Measurements from ENCODE around the gene SMC2.

SMC2 gene

DNA sequence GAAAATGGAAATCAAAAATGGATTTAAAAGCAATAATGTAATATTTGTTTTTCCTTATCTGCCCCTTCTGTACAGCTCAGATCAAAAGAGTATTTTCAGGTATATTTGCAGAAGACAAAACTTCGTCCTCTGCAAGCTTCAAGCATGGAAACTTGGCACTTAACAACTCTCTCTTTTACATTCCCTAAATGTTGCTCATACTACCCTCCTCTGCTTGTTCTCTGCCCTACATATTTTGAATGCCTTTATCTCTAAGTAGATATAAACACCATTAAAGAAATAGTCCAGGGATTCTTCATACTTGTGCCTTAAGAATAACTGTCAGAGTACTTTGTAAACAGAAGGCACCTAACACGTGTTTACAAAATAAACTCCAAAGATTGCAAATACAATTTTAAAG, 19.2 kb upstream of the SMC2 start:
- H3K4me3 ChIP-seq (ENCODE audit: low read depth, low read length, poor library complexity, severe bottlenecking): no peak overlapping the region
- H3K4me1 ChIP-seq (ENCODE audit: insufficient read depth, low read length, severe bottlenecking): no peaks in the 10 kb centered on the region
- TF ChIP-seq, protein P1, sequence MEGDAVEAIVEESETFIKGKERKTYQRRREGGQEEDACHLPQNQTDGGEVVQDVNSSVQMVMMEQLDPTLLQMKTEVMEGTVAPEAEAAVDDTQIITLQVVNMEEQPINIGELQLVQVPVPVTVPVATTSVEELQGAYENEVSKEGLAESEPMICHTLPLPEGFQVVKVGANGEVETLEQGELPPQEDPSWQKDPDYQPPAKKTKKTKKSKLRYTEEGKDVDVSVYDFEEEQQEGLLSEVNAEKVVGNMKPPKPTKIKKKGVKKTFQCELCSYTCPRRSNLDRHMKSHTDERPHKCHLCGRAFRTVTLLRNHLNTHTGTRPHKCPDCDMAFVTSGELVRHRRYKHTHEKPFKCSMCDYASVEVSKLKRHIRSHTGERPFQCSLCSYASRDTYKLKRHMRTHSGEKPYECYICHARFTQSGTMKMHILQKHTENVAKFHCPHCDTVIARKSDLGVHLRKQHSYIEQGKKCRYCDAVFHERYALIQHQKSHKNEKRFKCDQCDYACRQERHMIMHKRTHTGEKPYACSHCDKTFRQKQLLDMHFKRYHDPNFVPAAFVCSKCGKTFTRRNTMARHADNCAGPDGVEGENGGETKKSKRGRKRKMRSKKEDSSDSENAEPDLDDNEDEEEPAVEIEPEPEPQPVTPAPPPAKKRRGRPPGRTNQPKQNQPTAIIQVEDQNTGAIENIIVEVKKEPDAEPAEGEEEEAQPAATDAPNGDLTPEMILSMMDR (IDR thresholded peaks at IDR 0.05; ENCODE audit: low read length): no peak
- no peak for TF ChIP-seq EZH2 (IDR thresholded peaks at IDR 0.05; ENCODE audit: borderline replicate concordance, low read length)
- no peak overlapping the region for H3K27ac ChIP-seq (ENCODE audit: low read depth, low read length, poor library complexity, severe bottlenecking)
- H3K9me2 ChIP-seq (ENCODE audit: low read depth, low read length): no peaks in the 10 kb centered on the region
- H2AFZ ChIP-seq (ENCODE audit: low read length): no peak overlapping the region
- H3K9me3 ChIP-seq (ENCODE audit: low read length): no peaks in the 10 kb centered on the region
- H3K9ac ChIP-seq (ENCODE audit: low read length): no peak overlapping the region
- 0 out of 2 replicates have a peak, but pooled peaks cover 8% of the 10 kb centered on the region for H3K27me3 ChIP-seq (ENCODE audit: insufficient read depth, low read length)
- H3F3A ChIP-seq (ENCODE audit: insufficient read depth, low read length): no peaks in the 10 kb centered on the region
- no peaks in the 10 kb centered on the region for H3K79me2 ChIP-seq (ENCODE audit: insufficient read depth, low read length)
- no peak overlapping the region for H3K4me2 ChIP-seq (ENCODE audit: low read length)
- no peaks in the 10 kb centered on the region for H4K20me1 ChIP-seq (ENCODE audit: insufficient read depth, low read length)
- no peaks in the 10 kb centered on the region for H3K36me3 ChIP-seq (ENCODE audit: insufficient read depth, low read length)

DNA sequence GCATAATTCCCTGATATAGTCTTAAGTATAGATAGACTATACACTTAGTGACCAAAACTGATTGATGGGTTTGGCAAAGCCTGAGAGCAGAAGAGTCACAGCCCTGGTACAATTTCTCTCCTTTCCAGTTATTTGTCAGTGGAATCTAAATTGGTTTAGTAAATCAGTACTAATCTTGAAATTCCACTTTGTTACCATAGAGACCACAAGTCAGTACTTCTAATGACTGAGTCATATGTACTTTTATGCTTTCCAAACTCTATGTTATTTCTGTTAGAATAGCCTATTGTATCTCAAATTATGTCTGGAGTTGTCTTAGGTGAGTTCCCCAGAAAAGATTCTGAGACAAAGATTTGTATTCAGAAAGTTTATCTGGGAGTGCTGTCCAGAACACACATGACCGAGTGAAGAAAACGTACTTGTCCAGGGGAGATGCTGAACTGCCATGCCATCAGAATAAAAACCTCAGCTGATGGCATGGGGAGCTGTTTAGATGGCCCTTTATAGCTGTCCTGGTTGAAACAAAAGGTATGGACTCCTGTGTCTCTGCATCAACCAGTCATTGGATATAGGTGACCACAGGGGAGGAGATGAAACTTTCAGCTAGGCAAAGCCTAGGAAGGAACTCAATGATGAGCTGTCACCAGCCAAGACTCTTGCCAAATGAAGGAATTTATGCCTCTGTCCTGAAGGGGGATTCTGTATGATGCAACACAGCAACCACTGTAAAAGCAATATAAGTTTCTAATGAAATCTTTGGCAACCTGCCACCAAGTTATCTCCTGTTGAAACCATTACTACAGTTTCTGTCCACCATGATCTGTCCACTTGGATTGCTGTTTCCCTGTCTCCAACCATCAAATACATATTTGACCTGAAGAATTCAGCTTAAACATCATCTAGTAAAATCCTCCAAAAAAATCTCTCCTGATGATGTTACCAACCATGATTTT, 18.0 kb upstream of the SMC2 start:
- H3K4me2 ChIP-seq (ENCODE audit: low read length): no peak overlapping the region
- no peak overlapping the region for H3K9ac ChIP-seq (ENCODE audit: low read length)
- TF ChIP-seq, protein P1 (IDR thresholded peaks at IDR 0.05; ENCODE audit: low read length): no peak
- no peak for TF ChIP-seq EZH2 (IDR thresholded peaks at IDR 0.05; ENCODE audit: borderline replicate concordance, low read length)

DNA sequence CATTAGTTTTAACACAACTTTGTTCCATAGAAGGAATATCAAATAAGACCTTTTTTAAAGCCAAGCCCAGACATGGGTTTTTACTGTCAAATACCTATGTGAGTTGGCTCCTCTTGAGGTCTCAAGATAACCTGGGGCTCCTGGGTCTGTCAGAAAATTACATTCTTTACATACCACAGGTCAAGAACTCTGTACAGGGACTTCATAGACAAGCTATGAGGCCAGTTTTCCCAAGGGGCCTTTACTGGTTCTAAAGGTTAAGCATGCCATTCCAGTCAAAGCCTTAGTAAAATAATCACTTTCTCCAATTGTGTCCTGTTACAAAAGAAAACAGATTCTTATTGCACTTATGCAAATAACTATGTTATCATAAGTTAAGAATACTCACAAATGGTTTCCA, 15.5 kb upstream of the SMC2 start:
- H2AFZ ChIP-seq (ENCODE audit: low read length): no peak overlapping the region
- H3F3A ChIP-seq (ENCODE audit: insufficient read depth, low read length): no peaks in the 10 kb centered on the region
- H3K9me3 ChIP-seq (ENCODE audit: low read length): peaks cover 4% of the 10 kb centered on the region; the same call in 1 of the 2 replicates
- no peak overlapping the region for H3K27ac ChIP-seq (ENCODE audit: low read depth, low read length, poor library complexity, severe bottlenecking)
- H4K20me1 ChIP-seq (ENCODE audit: insufficient read depth, low read length): no peaks in the 10 kb centered on the region
- H3K79me2 ChIP-seq (ENCODE audit: insufficient read depth, low read length): no peaks in the 10 kb centered on the region
- no peak overlapping the region for H3K4me2 ChIP-seq (ENCODE audit: low read length)
- H3K36me3 ChIP-seq (ENCODE audit: insufficient read depth, low read length): no peaks in the 10 kb centered on the region
- no peak overlapping the region for H3K4me3 ChIP-seq (ENCODE audit: low read depth, low read length, poor library complexity, severe bottlenecking)
- H3K9ac ChIP-seq (ENCODE audit: low read length): no peak overlapping the region
- 0 out of 2 replicates have a peak, but pooled peaks cover 8% of the 10 kb centered on the region for H3K27me3 ChIP-seq (ENCODE audit: insufficient read depth, low read length)
- no peaks in the 10 kb centered on the region for H3K4me1 ChIP-seq (ENCODE audit: insufficient read depth, low read length, severe bottlenecking)
- no peak for TF ChIP-seq EZH2 (IDR thresholded peaks at IDR 0.05; ENCODE audit: borderline replicate concordance, low read length)
- TF ChIP-seq, protein P1 (IDR thresholded peaks at IDR 0.05; ENCODE audit: low read length): no peak
- no peaks in the 10 kb centered on the region for H3K9me2 ChIP-seq (ENCODE audit: low read depth, low read length)

More for the DNA sequence above, 18.0 kb upstream of the SMC2 start:
- Histone ChIP-seq H3K79me2 (ENCODE audit: insufficient read depth, low read length) (no peaks in the 10 kb centered on the region), H3K36me3 (ENCODE audit: insufficient read depth, low read length) (no peaks in the 10 kb centered on the region), H4K20me1 (ENCODE audit: insufficient read depth, low read length) (no peaks in the 10 kb centered on the region), H2AFZ (ENCODE audit: low read length) (no peak overlapping the region), H3K4me1 (ENCODE audit: insufficient read depth, low read length, severe bottlenecking) (no peaks in the 10 kb centered on the region), H3K9me3 (ENCODE audit: low read length) (peaks cover 4% of the 10 kb centered on the region; the same call in 1 of the 2 replicates), H3K27me3 (ENCODE audit: insufficient read depth, low read length) (0 out of 2 replicates have a peak, but pooled peaks cover 8% of the 10 kb centered on the region), H3K27ac (ENCODE audit: low read depth, low read length, poor library complexity, severe bottlenecking) (no peak overlapping the region), H3F3A (ENCODE audit: insufficient read depth, low read length) (no peaks in the 10 kb centered on the region), H3K9me2 (ENCODE audit: low read depth, low read length) (no peaks in the 10 kb centered on the region), H3K4me3 (ENCODE audit: low read depth, low read length, poor library complexity, severe bottlenecking) (no peak overlapping the region)

Measured in OCI-LY1 (cell line).